ENCODE measurements around the gene BRD2. TPM values are rescaled to one million over a fixed set of nuclear protein-coding genes. Genes with fewer than 3 reads are reported as not detected.

BRD2 gene
- polyA plus RNA-seq, 2 of the 4 experiments (the other 2 are of a cell fraction): 92.5 to 153 TPM

- TF ChIP-seq HMGXB4 (CRISPR knock-in tag; IDR thresholded peaks at IDR 0.05; ENCODE audit: borderline replicate concordance) (no peak), MAX (IDR thresholded peaks at IDR 0.05) (no peak), BCL3 (IDR thresholded peaks at IDR 0.05) (no peak), GATA3 (IDR thresholded peaks at IDR 0.05; ENCODE audit: borderline replicate concordance) (no peak), POLR2AphosphoS2 (conservative IDR thresholded peaks at IDR 0.05; ENCODE audit: low read length) (no peak), CBX8 (IDR thresholded peaks at IDR 0.05) (no peak)
Measured at GRCh38 chr6:33021917-33022316, 53.5 kb downstream of the BRD2 start (continued).

GRCh38 chr6:33023536-33023935 is 55.1 kb downstream of the BRD2 start:
- TF ChIP-seq ATOH8 (CRISPR knock-in tag; IDR thresholded peaks at IDR 0.05; ENCODE audit: low read depth) (no peak), MAFK (IDR thresholded peaks at IDR 0.05; ENCODE audit: partially characterized antibody) (peak; percentile 15)
- ATAC-seq (no peak), DNase-seq (ENCODE audit: low read depth in 1 of 2, low spot score in 1 of 2) (no peak), FAIRE-seq (no peak)
- no peak overlapping the region for H3K4me2 ChIP-seq
- WGBS (ENCODE audit: missing lambda C conversion rate): 8% methylated on average over 3 of the region's 3 CpGs
- H3K9me3 ChIP-seq: no peaks in the 10 kb centered on the region
- no peaks in the 10 kb centered on the region for H3K4me1 ChIP-seq
- no peak overlapping the region for H3K4me3 ChIP-seq
- H3K27ac ChIP-seq: no peak overlapping the region
- POLR2A ChIA-PET: no interaction called here
- CTCF ChIA-PET: interaction anchor here (1.3 kb wide), 1 partner anchor 138 kb away, joined by 4 read pairs; no protein-coding TSS in a partner anchor

GRCh38 chr6:33024521-33024920 is 56.1 kb downstream of the BRD2 start:
- TF ChIP-seq CBX8 (IDR thresholded peaks at IDR 0.05): no peak
- no peak for TF ChIP-seq CTCF (IDR thresholded peaks at IDR 0.05)
- no peak for TF ChIP-seq TP53 (CRISPR knock-in tag; IDR thresholded peaks at IDR 0.05)
- no peak for TF ChIP-seq BHLHE40 (IDR thresholded peaks at IDR 0.05; ENCODE audit: low read depth, low read length)
- ChIA-PET POLR2A (no interaction called here), CTCF (interaction anchor here (0.9 to 1.5 kb wide), 2 partner anchors 9 to 13 kb away, joined by 3 to 4 read pairs; no protein-coding TSS in a partner anchor)
- Histone ChIP-seq H3K4me2 (no peak overlapping the region), H3K4me3 (no peak overlapping the region), H3K27ac (no peak overlapping the region), H3K9me3 (no peaks in the 10 kb centered on the region), H3K4me1 (no peaks in the 10 kb centered on the region)
- ATAC-seq (no peak), FAIRE-seq (no peak), DNase-seq (ENCODE audit: low read depth in 1 of 2, low spot score in 1 of 2) (no peak)

GRCh38 chr6:33028220-33028849 is 59.9 kb downstream of the BRD2 start:
- no peaks in the 10 kb centered on the region for H3K9me3 ChIP-seq
- H3K4me2 ChIP-seq: no peak overlapping the region
- no peak overlapping the region for H3K4me3 ChIP-seq
- POLR2A ChIA-PET: no interaction called here
- TF ChIP-seq SREBF2 (IDR thresholded peaks at IDR 0.05) (no peak), CEBPB (IDR thresholded peaks at IDR 0.05) (no peak), GATA3 (IDR thresholded peaks at IDR 0.05; ENCODE audit: borderline replicate concordance) (no peak), ZFP36 (IDR thresholded peaks at IDR 0.05; ENCODE audit: borderline replicate concordance, partially characterized antibody) (no peak), CBX2 (IDR thresholded peaks at IDR 0.05; ENCODE audit: borderline replicate concordance, low read depth) (no peak), RCOR1 (IDR thresholded peaks at IDR 0.05; ENCODE audit: low read depth, low read length) (no peak), HOXB5 (CRISPR knock-in tag; IDR thresholded peaks at IDR 0.05) (no peak), EHMT2 (IDR thresholded peaks at IDR 0.05; ENCODE audit: low read depth) (no peak), POLR2AphosphoS2 (conservative IDR thresholded peaks at IDR 0.05; ENCODE audit: low read length) (no peak)
- CTCF ChIA-PET: interaction anchor here (2.0 kb wide), 1 partner anchor 21 kb away, joined by 5 read pairs; no protein-coding TSS in a partner anchor
- no peaks in the 10 kb centered on the region for H3K4me1 ChIP-seq
- FAIRE-seq (no peak), ATAC-seq (no peak), DNase-seq (ENCODE audit: low read depth in 1 of 2, low spot score in 1 of 2) (no peak)
- no peak overlapping the region for H3K27ac ChIP-seq
- 0% methylated on average over 1 of the region's 1 CpG for WGBS (ENCODE audit: missing lambda C conversion rate)
